Suprapubic skin (tissue), 4 donors: ENCODE data around the gene NOS1AP.

Source experiments
- CTCF ChIP-seq, 2 donors: fragments of 200-600 bp in 1 of 2; fragments of 450-650 bp in 1 of 2; sonication (generic) in 1 of 2; IDR thresholded peaks; one replicate each; pipeline ENCODE4 v1.5.1; 2016 to 2019; ENCODE audit warnings: antibody characterized with exemption in 2 of 2, mild to moderate bottlenecking in 1 of 2, moderate library complexity in 1 of 2
- EP300 ChIP-seq: sonication (generic); formaldehyde crosslinking; IDR thresholded peaks from one replicate; pipeline ENCODE4 v1.6.1; 2017; ENCODE audit warnings: antibody characterized with exemption
- POLR2A ChIP-seq, 2 donors: fragments of 450-650 bp; IDR thresholded peaks; one replicate each; pipeline ENCODE4 v1.6.1; 2017; ENCODE audit warnings: antibody characterized with exemption in 2 of 2, mild to moderate bottlenecking in 2 of 2, moderate library complexity in 2 of 2
- POLR2AphosphoS5 ChIP-seq, 3 donors: sonication (generic); formaldehyde crosslinking; IDR thresholded peaks; one replicate each; pipeline ENCODE4 v1.6.1; 2017; ENCODE audit warnings: antibody characterized with exemption in 3 of 3

GRCh38 chr1:162222014-162222413, 152.5 kb downstream of the NOS1AP start:
- TF ChIP-seq POLR2A (IDR thresholded peaks at IDR 0.05): no peak
- no peak for TF ChIP-seq CTCF (IDR thresholded peaks at IDR 0.05)
- no peak for TF ChIP-seq POLR2AphosphoS5 (IDR thresholded peaks at IDR 0.05)
- no peak for TF ChIP-seq EP300
